ENCODE data around the gene SRRM1.
"Not testable (repeated sequence)": the region's sequence is repeated elsewhere in the genome, so short reads cannot be mapped to it uniquely, and the experiment has no call there.

SRRM1 gene

DNA sequence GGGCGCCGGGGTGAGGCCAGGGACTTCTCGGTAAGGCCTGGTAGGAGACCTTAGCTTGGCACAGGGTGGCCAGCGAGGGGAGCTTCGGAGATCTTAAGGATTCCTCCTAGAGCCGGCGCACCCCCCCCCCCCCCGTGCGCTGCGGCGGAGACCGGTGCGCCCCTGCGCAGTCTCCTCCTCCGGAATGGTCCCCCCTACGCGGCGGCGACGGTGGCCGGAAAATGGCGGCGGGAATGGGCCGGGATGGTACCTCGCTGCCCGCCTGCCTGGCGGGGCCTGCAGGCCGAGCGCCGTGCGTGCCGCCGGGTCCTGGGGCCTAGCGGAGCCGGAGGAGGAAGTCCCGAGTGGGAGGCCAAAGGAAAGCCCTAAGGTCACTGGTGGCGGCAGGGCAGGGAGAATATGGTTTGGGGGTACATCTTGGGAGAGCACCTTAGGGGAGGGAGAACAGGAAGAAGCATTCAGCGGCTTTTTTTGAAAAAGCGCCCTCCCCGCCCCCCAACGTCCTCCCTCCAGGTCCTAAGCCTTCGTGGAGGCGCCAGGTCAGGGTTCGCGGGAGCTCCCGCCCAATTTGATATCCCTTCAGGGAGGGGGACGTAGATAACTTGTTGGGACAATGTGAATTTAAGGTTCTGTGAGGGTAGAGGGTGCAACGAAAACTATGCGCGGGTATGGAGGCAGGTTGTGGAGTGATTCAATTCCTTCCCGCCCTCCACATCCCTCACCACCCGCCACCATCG lies 429 bp downstream of the SRRM1 start:
- DNase-seq (ENCODE audit: low read depth): no peak

DNA sequence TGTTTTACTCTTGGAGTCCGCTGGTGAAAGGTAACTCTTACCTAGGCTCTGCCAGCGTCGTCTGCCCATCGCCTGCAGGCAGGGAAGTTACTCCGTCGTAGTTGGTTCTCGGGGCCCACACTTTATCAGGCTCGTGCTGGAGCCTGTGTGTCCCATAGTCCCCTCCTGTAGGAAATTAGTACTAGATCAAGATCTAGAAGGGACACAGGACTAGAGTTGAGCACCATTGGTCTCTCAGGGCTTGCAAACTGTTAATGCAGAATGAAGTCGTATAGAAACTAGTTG lies 940 bp downstream of the SRRM1 start:
- no peak for DNase-seq (ENCODE audit: low read depth)

- DNase-seq (ENCODE audit: low read depth): no peak
Measured at GRCh38 chr1:24648919-24649318, 5.8 kb downstream of the SRRM1 start.

- DNase-seq (ENCODE audit: low read depth): no peak
Measured at GRCh38 chr1:24652382-24652781, 9.3 kb downstream of the SRRM1 start.

- DNase-seq (ENCODE audit: low read depth): no peak
Measured at GRCh38 chr1:24654010-24654409, 10.9 kb downstream of the SRRM1 start.

- no peak for DNase-seq (ENCODE audit: low read depth)
Measured at GRCh38 chr1:24656046-24656445, 12.9 kb downstream of the SRRM1 start.

GRCh38 chr1:24657781-24658180 lies 14.7 kb downstream of the SRRM1 start:
- DNase-seq (ENCODE audit: low read depth): no peak

DNA sequence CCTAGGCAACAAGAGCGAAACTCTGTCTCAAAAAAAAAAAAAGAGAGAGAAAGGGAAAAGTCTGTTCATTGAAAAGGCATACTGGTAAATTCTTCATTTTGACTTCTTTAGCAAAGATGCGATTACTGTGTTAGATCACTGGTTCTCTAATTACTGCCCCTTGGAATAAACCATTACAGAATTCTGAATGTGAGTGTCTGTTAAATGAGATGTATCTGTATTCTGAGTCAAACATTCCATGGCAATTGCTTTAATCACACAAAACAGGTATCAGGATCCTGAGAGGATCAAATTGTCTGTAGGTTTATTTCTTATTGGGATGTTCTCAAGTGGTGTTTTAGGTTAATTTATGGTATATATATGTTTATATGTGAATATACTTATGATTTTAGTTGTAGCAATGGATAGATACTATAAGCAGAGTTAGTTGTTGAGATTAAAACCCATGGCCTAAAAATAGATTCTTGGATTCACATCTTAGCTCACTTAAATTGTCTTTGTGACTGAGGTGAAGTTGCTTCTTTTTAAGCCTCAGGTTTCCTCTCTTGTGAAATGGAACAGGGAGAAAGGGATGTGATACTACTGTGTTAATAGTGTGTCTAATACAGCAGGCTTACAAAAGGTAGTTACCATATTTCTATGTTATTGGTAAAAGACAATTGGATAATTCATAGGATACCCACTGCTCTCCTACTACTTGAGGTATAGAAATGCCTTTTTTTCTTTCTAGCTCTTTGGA lies 16.2 kb downstream of the SRRM1 start:
- no peak for DNase-seq (ENCODE audit: low read depth)

DNA sequence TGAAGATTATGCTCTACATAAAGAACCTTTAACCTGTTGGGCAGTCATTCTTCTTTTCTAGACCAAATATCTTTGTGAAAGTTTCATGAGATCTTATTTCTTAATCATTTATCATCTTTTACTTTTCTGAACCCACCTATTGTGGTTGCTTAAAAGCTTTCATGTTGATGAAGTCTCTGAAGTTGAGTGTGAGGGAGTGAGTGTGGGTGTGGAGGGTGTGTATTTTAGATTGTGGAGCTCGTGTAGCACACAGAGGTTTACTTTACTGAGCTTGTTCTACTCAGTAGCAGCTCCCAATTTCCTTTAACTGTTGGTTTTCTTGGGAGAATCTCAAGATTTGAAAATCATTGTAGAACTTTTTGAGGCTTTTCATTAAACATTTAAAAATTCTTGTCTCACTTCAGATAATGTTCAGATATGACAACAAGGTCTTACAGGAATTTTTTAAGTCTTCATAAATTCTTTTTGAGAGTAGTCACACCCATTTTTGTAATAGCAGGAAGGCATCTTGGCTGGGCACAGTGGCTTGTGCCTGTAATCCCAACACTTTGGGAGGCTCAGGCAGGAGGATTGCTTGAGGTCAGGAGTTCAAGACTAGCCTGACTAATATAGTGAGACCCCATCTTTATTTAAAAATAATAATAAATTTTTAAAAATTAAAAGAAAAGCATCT lies 17.0 kb downstream of the SRRM1 start:
- peak; percentile 53 for DNase-seq (ENCODE audit: low read depth)

DNA sequence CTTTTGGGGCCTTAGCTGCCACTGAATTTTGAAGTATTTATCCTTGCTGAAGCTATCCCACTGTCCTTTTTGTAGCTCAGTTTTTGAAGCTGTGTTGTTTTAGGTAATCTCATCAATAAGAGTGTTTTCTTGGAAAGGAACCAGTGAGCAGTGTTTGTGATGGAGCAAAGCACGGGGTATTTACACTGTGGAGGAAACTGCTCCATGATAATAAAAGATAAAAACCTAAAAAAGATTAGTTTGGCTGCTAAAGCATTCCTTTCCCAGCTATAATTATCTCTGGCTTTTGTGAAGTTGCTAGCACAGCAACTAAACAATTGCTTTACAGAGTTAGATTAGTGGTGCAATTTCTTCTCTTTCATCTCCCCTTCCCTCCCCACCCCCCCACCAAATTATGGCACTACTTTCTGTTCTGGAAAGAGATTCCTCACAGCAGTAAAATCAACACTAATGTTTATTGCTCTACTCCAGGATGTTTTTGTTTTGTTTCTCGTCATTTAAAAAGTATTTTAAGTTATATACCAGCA lies 21.5 kb downstream of the SRRM1 start:
- no peak for DNase-seq (ENCODE audit: low read depth)

DNA sequence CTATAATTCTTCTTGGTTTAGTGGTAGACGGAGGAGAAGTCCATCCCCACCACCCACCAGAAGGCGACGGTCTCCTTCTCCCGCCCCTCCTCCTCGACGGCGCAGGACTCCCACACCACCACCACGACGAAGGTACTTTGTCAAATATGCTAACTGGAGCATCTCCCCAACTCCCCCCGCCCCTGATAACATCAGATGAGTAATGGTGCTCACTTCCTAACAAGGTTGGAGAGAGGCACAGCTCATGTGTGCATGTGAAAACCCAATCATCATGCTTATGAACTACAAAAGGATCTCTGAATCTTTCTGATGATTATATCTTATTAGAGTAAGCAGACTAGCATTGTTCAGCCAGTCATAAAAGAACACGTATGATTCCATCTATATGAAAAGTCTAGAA lies 23.7 kb downstream of the SRRM1 start:
- no peak for DNase-seq (ENCODE audit: low read depth)

DNA sequence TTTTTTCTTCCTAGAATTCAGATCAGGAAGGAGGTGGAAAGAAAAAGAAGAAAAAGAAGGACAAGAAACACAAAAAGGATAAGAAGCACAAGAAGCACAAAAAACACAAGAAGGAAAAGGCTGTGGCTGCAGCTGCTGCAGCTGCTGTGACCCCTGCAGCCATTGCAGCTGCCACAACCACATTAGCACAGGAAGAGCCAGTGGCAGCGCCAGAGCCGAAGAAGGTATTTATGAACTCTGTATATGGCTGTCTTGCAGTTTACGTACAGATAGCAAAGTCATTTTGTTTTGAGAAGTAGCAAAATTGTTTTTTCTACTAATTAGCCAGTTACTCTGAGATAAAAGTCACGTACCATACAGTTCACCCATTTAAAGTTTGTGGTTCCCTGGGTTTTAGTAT lies 28.3 kb downstream of the SRRM1 start:
- DNase-seq (ENCODE audit: low read depth): not testable (repeated sequence)

DNA sequence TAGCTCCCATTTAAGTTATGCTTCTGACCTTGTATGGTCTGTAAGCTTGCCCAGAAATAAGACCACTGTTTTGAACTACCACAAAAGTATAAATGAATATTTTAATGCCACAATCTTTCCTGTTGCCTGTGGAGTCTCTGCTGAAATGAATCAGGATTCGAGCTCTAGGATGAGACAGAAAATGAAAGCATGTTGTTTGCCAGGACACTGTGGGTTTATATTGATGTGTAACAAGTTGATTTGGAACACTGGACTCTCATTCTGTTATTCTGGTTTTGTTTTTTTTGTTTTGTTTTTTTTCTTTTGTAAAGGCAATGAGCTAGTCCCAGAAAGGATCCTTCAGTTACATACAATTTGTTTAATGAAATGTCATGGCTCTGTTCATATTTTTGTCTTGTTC lies 29.6 kb downstream of the SRRM1 start:
- DNase-seq (ENCODE audit: low read depth): peak; percentile 27

DNA sequence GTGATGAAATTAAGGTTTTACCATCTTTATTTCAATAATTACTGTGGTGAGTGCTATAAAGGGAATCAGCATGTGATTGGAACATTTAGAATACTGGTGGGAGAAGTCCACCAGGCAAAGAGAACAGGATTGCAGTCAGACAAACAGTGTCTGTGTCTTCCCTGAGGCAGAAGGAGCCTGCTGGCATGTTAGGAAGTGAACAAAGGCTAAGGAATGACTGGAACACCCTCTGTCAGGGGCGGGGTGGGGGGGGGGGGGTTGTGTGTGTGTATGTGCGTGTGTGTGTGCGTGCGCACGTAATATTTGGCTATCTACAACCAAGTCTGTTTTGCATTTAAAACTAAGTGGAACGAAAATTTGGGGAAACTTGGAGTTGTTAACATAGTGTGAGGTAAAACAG lies 30.2 kb downstream of the SRRM1 start:
- no peak for DNase-seq (ENCODE audit: low read depth)

DNA sequence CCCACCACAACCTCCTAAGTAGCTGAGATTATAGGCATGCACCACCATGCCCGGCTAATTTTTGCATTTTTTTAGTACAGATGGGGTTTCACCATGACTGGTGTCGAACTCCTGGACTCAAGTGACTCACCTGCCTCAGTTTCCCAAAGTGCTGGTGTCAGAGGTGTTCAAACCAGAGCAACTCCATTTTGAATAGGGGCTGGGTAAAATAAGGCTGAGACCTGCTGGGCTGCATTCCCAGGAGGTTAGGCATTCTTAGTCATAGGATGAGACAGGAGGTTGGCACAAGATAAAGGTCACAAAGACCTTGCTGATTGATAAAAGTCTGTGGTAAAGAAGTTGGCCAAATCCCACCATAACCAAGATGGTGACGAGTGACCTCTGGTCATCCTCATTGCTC lies 35.3 kb downstream of the SRRM1 start:
- not testable (repeated sequence) for DNase-seq (ENCODE audit: low read depth)

DNA sequence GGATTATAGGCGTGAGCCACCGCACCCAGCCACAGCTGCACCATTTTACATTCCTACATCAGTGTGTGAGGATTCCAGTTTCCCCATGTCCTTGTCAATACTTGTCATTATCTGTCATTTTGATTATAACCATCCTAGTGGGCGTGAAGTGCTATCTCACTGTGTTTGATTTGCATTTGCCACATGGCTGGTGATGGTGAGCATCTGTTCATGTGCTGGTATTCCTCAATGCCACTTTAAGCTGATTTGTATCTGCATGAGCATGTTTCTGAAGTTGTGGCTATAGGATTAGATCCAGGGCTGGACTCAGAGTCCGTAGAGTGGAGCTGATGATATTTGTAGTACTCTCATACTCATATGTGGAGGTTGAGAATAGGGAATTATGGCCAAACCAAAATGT lies 36.6 kb downstream of the SRRM1 start:
- DNase-seq (ENCODE audit: low read depth): no peak

GRCh38 chr1:24683713-24684162 lies 40.6 kb downstream of the SRRM1 start:
- DNase-seq (ENCODE audit: low read depth): peak; percentile 99

GRCh38 chr1:24688033-24688432 lies 44.9 kb downstream of the SRRM1 start:
- DNase-seq (ENCODE audit: low read depth): no peak

GRCh38 chr1:24688621-24689195 lies 45.6 kb downstream of the SRRM1 start:
- DNase-seq (ENCODE audit: low read depth): peak; percentile 71

GRCh38 chr1:24691051-24691450 lies 47.9 kb downstream of the SRRM1 start:
- no peak for DNase-seq (ENCODE audit: low read depth)

DNA sequence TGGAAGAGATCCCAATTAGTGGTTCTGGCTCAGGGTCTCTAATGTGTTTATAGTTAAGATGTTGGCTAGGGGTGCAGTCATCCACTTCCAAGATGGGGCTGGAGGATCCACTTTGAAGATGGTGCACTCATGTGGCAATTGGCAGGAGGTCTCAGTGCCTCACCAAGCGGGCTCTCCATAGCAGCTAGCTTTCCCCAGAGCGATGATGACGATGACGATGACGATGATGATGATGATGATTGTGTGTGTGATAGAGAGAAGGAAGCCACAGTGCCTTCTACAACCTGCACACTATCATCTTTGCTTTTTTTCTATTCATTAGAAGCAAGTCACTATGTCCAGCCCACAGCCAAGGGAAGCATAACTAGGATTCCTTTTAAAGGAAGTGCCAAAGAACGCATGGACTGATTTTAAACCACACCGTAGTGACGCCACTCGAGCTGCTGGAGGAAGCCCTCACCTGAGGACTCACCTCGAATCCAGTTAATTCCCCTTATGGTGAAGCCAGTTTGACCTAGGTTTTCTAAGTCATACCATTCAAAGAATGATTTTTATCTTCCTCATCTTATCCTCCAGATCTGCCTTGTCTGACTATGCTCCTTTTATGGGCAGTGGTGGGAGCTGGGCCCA lies 49.4 kb downstream of the SRRM1 start:
- no peak for DNase-seq (ENCODE audit: low read depth)

DNA sequence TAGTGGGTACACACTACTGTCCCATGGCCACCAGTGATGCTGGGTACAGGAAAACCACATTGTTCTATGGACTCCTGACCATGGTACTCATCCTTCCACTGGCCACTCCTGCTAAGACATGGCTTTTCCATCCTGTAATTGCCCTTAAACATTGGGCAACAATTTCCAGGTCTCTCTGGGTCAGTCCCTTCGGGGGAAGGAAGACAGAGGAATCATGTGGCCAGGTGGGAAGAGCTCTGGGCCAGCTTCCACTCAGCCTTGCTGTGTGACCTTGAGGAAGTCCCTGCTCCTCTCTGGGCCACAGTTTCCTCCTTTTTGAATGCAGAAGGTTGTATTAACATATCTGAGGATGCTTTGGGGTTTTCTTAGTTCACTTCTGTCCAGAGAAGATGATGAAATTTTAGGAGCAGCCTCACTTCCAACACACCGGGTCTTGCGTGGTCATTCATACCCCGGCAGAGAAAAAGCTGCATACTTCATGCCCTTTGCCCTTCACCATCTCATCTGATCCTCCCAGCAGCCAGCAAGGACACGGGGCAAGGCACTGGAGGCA lies 50.8 kb downstream of the SRRM1 start:
- peak; percentile 50 for DNase-seq (ENCODE audit: low read depth)

Measured in amniotic epithelial cell (primary cell).